ENCODE results near the gene RYR3.

RYR3 gene

GRCh38 chr15:33753012-33753411 is 442.2 kb downstream of the RYR3 start:
- no peak overlapping the region for H3K9ac ChIP-seq (ENCODE audit: low read depth, low read length, poor library complexity, severe bottlenecking)
- no peaks in the 10 kb centered on the region for H3F3A ChIP-seq (ENCODE audit: low read depth)
- no peaks in the 10 kb centered on the region for H3K27me3 ChIP-seq (ENCODE audit: insufficient read depth, low read length, poor library complexity, severe bottlenecking)
- no peak overlapping the region for H3K4me2 ChIP-seq (ENCODE audit: low read depth, low read length, poor library complexity, severe bottlenecking)
- H3K9me2 ChIP-seq (replicated peaks; ENCODE audit: low read depth, low read length), result no peaks in the 10 kb centered on the region
- no peaks in the 10 kb centered on the region for H3K9me3 ChIP-seq (ENCODE audit: insufficient read depth, low read depth, low read length)
- H3K79me2 ChIP-seq (ENCODE audit: insufficient read depth, low read length), result no peaks in the 10 kb centered on the region
- TF ChIP-seq EZH2phosphoT487 (IDR thresholded peaks at IDR 0.05; ENCODE audit: borderline replicate concordance), result no peak
- TF ChIP-seq CTCF (conservative IDR thresholded peaks at IDR 0.05; ENCODE audit: low read length), result no peak
- H4K20me1 ChIP-seq (ENCODE audit: insufficient read depth, low read length, poor library complexity, severe bottlenecking), result no peaks in the 10 kb centered on the region
- H3K36me3 ChIP-seq (ENCODE audit: insufficient read depth, low read length), result no peaks in the 10 kb centered on the region
- no peak overlapping the region for H2AFZ ChIP-seq (ENCODE audit: low read length)
- H3K4me1 ChIP-seq (ENCODE audit: insufficient read depth, low read length, poor library complexity, severe bottlenecking), result no peaks in the 10 kb centered on the region
- no peak overlapping the region for H3K4me3 ChIP-seq (ENCODE audit: low read length, poor library complexity, severe bottlenecking)

- H3K4me3 ChIP-seq (ENCODE audit: low read length, poor library complexity, severe bottlenecking), result no peak overlapping the region
- H3K9me3 ChIP-seq (ENCODE audit: insufficient read depth, low read depth, low read length), result no peaks in the 10 kb centered on the region
- no peak overlapping the region for H3K4me2 ChIP-seq (ENCODE audit: low read depth, low read length, poor library complexity, severe bottlenecking)
- no peaks in the 10 kb centered on the region for H4K20me1 ChIP-seq (ENCODE audit: insufficient read depth, low read length, poor library complexity, severe bottlenecking)
- TF ChIP-seq CTCF (conservative IDR thresholded peaks at IDR 0.05; ENCODE audit: low read length) (no peak), EZH2phosphoT487 (IDR thresholded peaks at IDR 0.05; ENCODE audit: borderline replicate concordance) (no peak)
- H2AFZ ChIP-seq (ENCODE audit: low read length), result no peak overlapping the region
- no peaks in the 10 kb centered on the region for H3K36me3 ChIP-seq (ENCODE audit: insufficient read depth, low read length)
- H3K9me2 ChIP-seq (replicated peaks; ENCODE audit: low read depth, low read length), result no peaks in the 10 kb centered on the region
- H3K4me1 ChIP-seq (ENCODE audit: insufficient read depth, low read length, poor library complexity, severe bottlenecking), result no peaks in the 10 kb centered on the region
- H3K79me2 ChIP-seq (ENCODE audit: insufficient read depth, low read length), result no peaks in the 10 kb centered on the region
- no peak overlapping the region for H3K9ac ChIP-seq (ENCODE audit: low read depth, low read length, poor library complexity, severe bottlenecking)
- no peaks in the 10 kb centered on the region for H3F3A ChIP-seq (ENCODE audit: low read depth)
- no peaks in the 10 kb centered on the region for H3K27me3 ChIP-seq (ENCODE audit: insufficient read depth, low read length, poor library complexity, severe bottlenecking)
Observed at GRCh38 chr15:33754242-33754641, 443.5 kb downstream of the RYR3 start.

GRCh38 chr15:33756961-33757360 is 446.2 kb downstream of the RYR3 start:
- no peaks in the 10 kb centered on the region for H3K36me3 ChIP-seq (ENCODE audit: insufficient read depth, low read length)
- no peaks in the 10 kb centered on the region for H3F3A ChIP-seq (ENCODE audit: low read depth)
- H2AFZ ChIP-seq (ENCODE audit: low read length), result no peak overlapping the region
- no peaks in the 10 kb centered on the region for H3K79me2 ChIP-seq (ENCODE audit: insufficient read depth, low read length)
- TF ChIP-seq CTCF (conservative IDR thresholded peaks at IDR 0.05; ENCODE audit: low read length) (no peak), EZH2phosphoT487 (IDR thresholded peaks at IDR 0.05; ENCODE audit: borderline replicate concordance) (no peak)
- H3K4me2 ChIP-seq (ENCODE audit: low read depth, low read length, poor library complexity, severe bottlenecking), result no peak overlapping the region
- no peaks in the 10 kb centered on the region for H3K4me1 ChIP-seq (ENCODE audit: insufficient read depth, low read length, poor library complexity, severe bottlenecking)
- H3K27me3 ChIP-seq (ENCODE audit: insufficient read depth, low read length, poor library complexity, severe bottlenecking), result no peaks in the 10 kb centered on the region
- no peak overlapping the region for H3K9ac ChIP-seq (ENCODE audit: low read depth, low read length, poor library complexity, severe bottlenecking)
- H3K9me3 ChIP-seq (ENCODE audit: insufficient read depth, low read depth, low read length), result no peaks in the 10 kb centered on the region
- no peaks in the 10 kb centered on the region for H3K9me2 ChIP-seq (replicated peaks; ENCODE audit: low read depth, low read length)
- H3K4me3 ChIP-seq (ENCODE audit: low read length, poor library complexity, severe bottlenecking), result no peak overlapping the region
- H4K20me1 ChIP-seq (ENCODE audit: insufficient read depth, low read length, poor library complexity, severe bottlenecking), result no peaks in the 10 kb centered on the region
